ENCODE data around the gene MESP1. TPM values are rescaled to one million over a fixed set of nuclear protein-coding genes. Genes with fewer than 3 reads are reported as not detected.

The MESP1 gene
- total and polyA plus RNA-seq, 2 experiments from 2014 or later, result 0.63 TPM; not detected in 1

DNA sequence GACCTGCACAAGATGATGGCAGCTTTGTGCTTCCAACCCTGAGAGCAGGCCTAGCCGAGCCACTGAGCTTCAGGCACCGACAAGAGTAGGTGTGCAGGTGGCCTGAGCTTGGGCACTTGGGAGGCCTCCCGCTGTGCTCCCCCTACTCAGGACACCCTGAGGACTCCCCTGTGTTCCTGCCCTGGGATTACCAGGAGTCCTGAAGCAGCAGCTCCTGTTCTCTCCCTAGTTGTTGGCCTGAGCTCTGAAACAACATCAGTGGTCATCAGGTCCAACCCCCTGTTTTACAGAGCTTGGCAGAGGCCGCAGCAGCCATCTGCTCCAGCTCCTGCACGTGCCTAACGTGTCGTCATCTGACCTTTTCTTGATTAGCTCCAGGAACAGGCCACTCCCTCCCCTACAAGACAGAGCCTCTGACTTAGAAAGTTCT is 17.0 kb upstream of the MESP1 start:
- in situ Hi-C loops (cut with MboI), result loop anchor here (25.0 kb wide), 1 partner anchor 294 kb away; no protein-coding TSS in a partner anchor
- TF ChIP-seq EZH2phosphoT487 (IDR thresholded peaks at IDR 0.05; ENCODE audit: insufficient read depth, low read depth) (no peak), EZH2 (IDR thresholded peaks at IDR 0.05; ENCODE audit: insufficient read depth, poor library complexity, severe bottlenecking) (no peak)
- H3K9me2 ChIP-seq (ENCODE audit: insufficient read depth), result no peaks in the 10 kb centered on the region
- H3K4me1 ChIP-seq (ENCODE audit: insufficient read depth), result peaks cover 19% of the 10 kb centered on the region
- no peaks in the 10 kb centered on the region for H3K36me3 ChIP-seq (ENCODE audit: low read depth)
- 39 to 57% methylated on average over 7 of the region's 7 CpGs for WGBS, 2 experiments (ENCODE audit: low coverage in 1 of 2, low lambda C conversion rate in 2 of 2, missing lambda C conversion rate in 2 of 2)
- no peaks in the 10 kb centered on the region for H3K27me3 ChIP-seq (replicated peaks; ENCODE audit: insufficient read depth)
- H3K4me2 ChIP-seq (ENCODE audit: unreplicated experiment), result no peak overlapping the region
- peaks cover 10% of the 10 kb centered on the region; the same call in 1 of the 2 replicates for H3F3A ChIP-seq (ENCODE audit: insufficient read depth)
- H4K20me1 ChIP-seq (ENCODE audit: insufficient read depth), result no peaks in the 10 kb centered on the region
- H3K27ac ChIP-seq, result no peak overlapping the region
- H3K9ac ChIP-seq, result no peak overlapping the region
- no peaks in the 10 kb centered on the region for H3K79me2 ChIP-seq (ENCODE audit: insufficient read depth)
- H3K9me3 ChIP-seq (ENCODE audit: low read depth), result no peaks in the 10 kb centered on the region
- peak; percentile 72 for DNase-seq
- H2AFZ ChIP-seq, result no peak overlapping the region
- H3K4me3 ChIP-seq, result no peak overlapping the region

DNA sequence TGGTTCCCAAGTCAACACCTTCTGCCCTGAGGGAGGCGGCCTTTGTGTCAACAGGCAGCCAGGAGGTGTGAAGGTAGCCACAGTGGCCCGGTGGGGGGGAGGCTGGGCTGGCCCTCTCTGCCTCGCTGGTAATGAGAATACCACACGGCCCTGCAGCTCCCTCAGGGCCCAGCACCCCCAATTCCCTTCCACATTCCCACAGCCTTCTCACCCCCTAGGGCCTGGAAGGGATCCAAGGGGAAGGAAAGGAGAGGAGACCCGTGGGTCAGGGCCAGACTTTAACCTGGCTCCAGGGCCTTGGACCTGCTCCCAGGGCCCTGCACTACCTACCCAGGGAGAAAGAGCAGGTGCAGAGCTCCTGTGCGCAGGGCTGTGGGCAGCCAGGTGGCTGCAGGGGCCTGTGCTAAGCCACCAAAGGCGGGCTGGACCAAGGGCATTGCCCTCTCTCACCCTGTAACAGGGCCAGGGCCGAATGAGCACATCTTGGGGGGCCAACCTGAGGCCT is 16.4 kb upstream of the MESP1 start:
- H3K27ac ChIP-seq, result no peak overlapping the region
- H3K4me2 ChIP-seq (ENCODE audit: unreplicated experiment), result no peak overlapping the region
- H3K4me1 ChIP-seq (ENCODE audit: insufficient read depth), result peaks cover 14% of the 10 kb centered on the region
- H3F3A ChIP-seq (ENCODE audit: insufficient read depth), result peaks cover 10% of the 10 kb centered on the region; the same call in 1 of the 2 replicates
- 78 to 86% methylated on average over 8 of the region's 8 CpGs for WGBS, 2 experiments (ENCODE audit: low coverage in 1 of 2, low lambda C conversion rate in 2 of 2, missing lambda C conversion rate in 2 of 2)
- H3K27me3 ChIP-seq (replicated peaks; ENCODE audit: insufficient read depth), result no peaks in the 10 kb centered on the region
- no peak for DNase-seq
- TF ChIP-seq EZH2phosphoT487 (IDR thresholded peaks at IDR 0.05; ENCODE audit: insufficient read depth, low read depth) (no peak), EZH2 (IDR thresholded peaks at IDR 0.05; ENCODE audit: insufficient read depth, poor library complexity, severe bottlenecking) (no peak)
- H2AFZ ChIP-seq, result no peak overlapping the region
- no peak overlapping the region for H3K9ac ChIP-seq
- H4K20me1 ChIP-seq (ENCODE audit: insufficient read depth), result no peaks in the 10 kb centered on the region
- H3K9me2 ChIP-seq (ENCODE audit: insufficient read depth), result no peaks in the 10 kb centered on the region
- no peaks in the 10 kb centered on the region for H3K36me3 ChIP-seq (ENCODE audit: low read depth)
- in situ Hi-C loops (cut with MboI), result loop anchor here (25.0 kb wide), 1 partner anchor 295 kb away; no protein-coding TSS in a partner anchor
- H3K79me2 ChIP-seq (ENCODE audit: insufficient read depth), result no peaks in the 10 kb centered on the region
- H3K9me3 ChIP-seq (ENCODE audit: low read depth), result no peaks in the 10 kb centered on the region
- no peak overlapping the region for H3K4me3 ChIP-seq

DNA sequence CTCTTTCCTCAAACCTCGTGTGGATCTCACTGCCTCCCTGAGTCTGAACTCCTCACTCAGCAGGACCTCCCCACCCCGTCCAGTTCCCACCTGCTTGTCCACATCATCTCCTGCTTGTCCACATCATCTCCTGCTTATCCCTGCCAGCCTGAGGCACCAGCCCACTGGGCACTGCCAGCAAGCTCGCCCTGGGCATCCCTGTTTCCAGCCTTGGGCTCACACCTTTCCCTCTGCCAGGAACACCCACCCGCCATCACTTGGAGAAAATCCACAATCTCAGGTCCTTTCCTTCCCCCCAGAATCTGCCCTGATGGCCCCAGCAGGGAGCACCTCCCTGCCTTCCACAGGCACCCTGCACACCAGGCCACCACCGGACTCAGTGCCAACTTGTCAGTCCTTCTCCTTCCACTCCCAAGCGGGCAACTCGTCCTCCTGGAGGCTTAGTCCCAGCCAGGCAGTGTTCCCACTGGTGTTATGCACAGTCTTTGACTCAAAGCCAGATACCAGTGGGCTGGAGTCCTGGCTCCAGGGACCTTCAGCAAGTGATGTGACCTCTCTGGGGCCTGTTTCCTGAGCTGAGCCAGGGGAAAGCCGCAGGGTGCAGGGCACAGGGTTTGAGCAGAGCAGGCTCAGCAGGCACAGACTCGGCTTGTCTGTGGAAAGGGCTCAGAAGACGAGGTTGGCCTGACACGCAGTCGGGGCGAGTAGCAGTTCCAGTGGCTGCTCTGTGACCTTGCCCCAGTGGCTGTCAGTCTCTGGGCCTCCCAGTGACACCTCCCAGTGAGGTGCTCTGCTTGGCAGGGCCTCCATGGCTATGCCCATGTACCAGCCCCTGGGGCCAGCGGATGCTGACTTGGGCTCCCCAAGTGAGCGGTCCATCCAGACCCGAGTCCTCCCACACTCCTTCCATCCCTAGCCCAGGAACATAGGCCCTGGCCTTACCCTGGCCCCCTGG is 15.6 kb upstream of the MESP1 start:
- H3K36me3 ChIP-seq (ENCODE audit: low read depth), result no peaks in the 10 kb centered on the region
- H3K4me2 ChIP-seq (ENCODE audit: unreplicated experiment), result no peak overlapping the region
- WGBS, 2 experiments (ENCODE audit: low coverage in 1 of 2, low lambda C conversion rate in 2 of 2, missing lambda C conversion rate in 2 of 2), result 83% methylated on average over 15 to 16 of the region's 16 CpGs
- DNase-seq, result no peak
- no peak overlapping the region for H3K9ac ChIP-seq
- peaks cover 10% of the 10 kb centered on the region; the same call in 1 of the 2 replicates for H3F3A ChIP-seq (ENCODE audit: insufficient read depth)
- no peaks in the 10 kb centered on the region for H4K20me1 ChIP-seq (ENCODE audit: insufficient read depth)
- peaks cover 14% of the 10 kb centered on the region for H3K4me1 ChIP-seq (ENCODE audit: insufficient read depth)
- no peaks in the 10 kb centered on the region for H3K79me2 ChIP-seq (ENCODE audit: insufficient read depth)
- H3K9me3 ChIP-seq (ENCODE audit: low read depth), result no peaks in the 10 kb centered on the region
- TF ChIP-seq EZH2phosphoT487 (IDR thresholded peaks at IDR 0.05; ENCODE audit: insufficient read depth, low read depth) (no peak), EZH2 (IDR thresholded peaks at IDR 0.05; ENCODE audit: insufficient read depth, poor library complexity, severe bottlenecking) (no peak)
- in situ Hi-C loops (cut with MboI), result loop anchor here (25.0 kb wide), 1 partner anchor 296 kb away; no protein-coding TSS in a partner anchor
- no peaks in the 10 kb centered on the region for H3K27me3 ChIP-seq (replicated peaks; ENCODE audit: insufficient read depth)
- no peak overlapping the region for H3K27ac ChIP-seq
- H3K4me3 ChIP-seq, result no peak overlapping the region
- H2AFZ ChIP-seq, result no peak overlapping the region
- no peaks in the 10 kb centered on the region for H3K9me2 ChIP-seq (ENCODE audit: insufficient read depth)

DNA sequence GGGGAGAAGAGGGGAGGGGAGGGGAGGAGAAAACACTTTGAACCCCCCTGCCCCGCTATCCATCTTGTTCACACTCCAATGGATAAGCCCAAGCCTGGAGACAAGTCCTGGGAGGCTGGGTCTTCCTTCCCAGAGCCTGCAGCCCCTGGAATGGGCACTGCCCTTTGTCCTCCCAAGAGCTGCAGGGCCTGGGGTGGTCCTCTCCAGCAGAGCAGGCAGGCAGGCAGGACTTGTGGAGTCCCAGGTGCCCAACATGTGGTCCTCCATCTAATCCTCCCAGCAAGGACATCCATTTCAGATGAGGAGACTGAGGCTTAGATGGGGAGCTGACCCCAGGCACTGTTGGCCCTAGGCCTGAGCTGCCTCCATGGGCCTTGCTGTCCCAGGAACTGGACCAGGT is 14.6 kb upstream of the MESP1 start:
- in situ Hi-C loops (cut with MboI), result loop anchor here (25.0 kb wide), 1 partner anchor 297 kb away; no protein-coding TSS in a partner anchor

More for the DNA sequence above, 14.6 kb upstream of the MESP1 start:
- H3K79me2 ChIP-seq (ENCODE audit: insufficient read depth), result no peaks in the 10 kb centered on the region
- H3K9ac ChIP-seq, result no peak overlapping the region
- peaks cover 11% of the 10 kb centered on the region for H3K4me1 ChIP-seq (ENCODE audit: insufficient read depth)
- no peak for TF ChIP-seq EZH2 (IDR thresholded peaks at IDR 0.05; ENCODE audit: insufficient read depth, poor library complexity, severe bottlenecking)
- H3K4me3 ChIP-seq, result no peak overlapping the region
- H4K20me1 ChIP-seq (ENCODE audit: insufficient read depth), result no peaks in the 10 kb centered on the region
- no peaks in the 10 kb centered on the region for H3K9me3 ChIP-seq (ENCODE audit: low read depth)
- H3F3A ChIP-seq (ENCODE audit: insufficient read depth), result peaks cover 6% of the 10 kb centered on the region; the same call in 1 of the 2 replicates
- H3K27me3 ChIP-seq (replicated peaks; ENCODE audit: insufficient read depth), result no peaks in the 10 kb centered on the region
- no peaks in the 10 kb centered on the region for H3K9me2 ChIP-seq (ENCODE audit: insufficient read depth)
- H3K36me3 ChIP-seq (ENCODE audit: low read depth), result no peaks in the 10 kb centered on the region
- no peak overlapping the region for H3K4me2 ChIP-seq (ENCODE audit: unreplicated experiment)
- no peak overlapping the region for H3K27ac ChIP-seq
- 7% methylated on average over 1 of the region's 1 CpG; no CpG with 5 or more reads in 1 of the 2 experiments for WGBS, 2 experiments (ENCODE audit: low coverage in 1 of 2, low lambda C conversion rate in 2 of 2, missing lambda C conversion rate in 2 of 2)
- DNase-seq, result no peak
- no peak overlapping the region for H2AFZ ChIP-seq
